ENCODE results near the gene ACAP2.
"Not testable (repeated sequence)": the region's sequence is repeated elsewhere in the genome, so short reads cannot be mapped to it uniquely, and the experiment has no call there.

The ACAP2 gene

GRCh38 chr3:195442573-195443390, at the start of gene ACAP2:
TSS of gene ACAP2 (minus strand) at chr3:195443020. CDS start at chr3:195442847, 173 bp downstream.
- peak; percentile 98 for DNase-seq (ENCODE audit: low read depth)

- DNase-seq (ENCODE audit: low read depth): no peak
Measured at GRCh38 chr3:195475614-195476013, 32.8 kb upstream of the ACAP2 start.

GRCh38 chr3:195475116-195475515, 32.3 kb upstream of the ACAP2 start:
- not testable (repeated sequence) for DNase-seq (ENCODE audit: low read depth)

- no peak for DNase-seq (ENCODE audit: low read depth)
Measured at GRCh38 chr3:195468841-195469240, 26.0 kb upstream of the ACAP2 start.

- DNase-seq (ENCODE audit: low read depth): no peak
Measured at GRCh38 chr3:195468391-195468776, 25.6 kb upstream of the ACAP2 start.

GRCh38 chr3:195467641-195468390, 25.0 kb upstream of the ACAP2 start:
- DNase-seq (ENCODE audit: low read depth): peak; percentile 18

GRCh38 chr3:195466251-195466650, 23.4 kb upstream of the ACAP2 start:
- DNase-seq (ENCODE audit: low read depth): no peak

- DNase-seq (ENCODE audit: low read depth): not testable (repeated sequence)
Measured at GRCh38 chr3:195462922-195463321, 20.1 kb upstream of the ACAP2 start.

GRCh38 chr3:195462308-195462610, 19.4 kb upstream of the ACAP2 start:
- no peak for DNase-seq (ENCODE audit: low read depth)

- no peak for DNase-seq (ENCODE audit: low read depth)
Measured at GRCh38 chr3:195461594-195462307, 18.9 kb upstream of the ACAP2 start.

GRCh38 chr3:195460091-195460713, 17.4 kb upstream of the ACAP2 start:
- no peak for DNase-seq (ENCODE audit: low read depth)

GRCh38 chr3:195458316-195458717, 15.5 kb upstream of the ACAP2 start:
- DNase-seq (ENCODE audit: low read depth): no peak

- DNase-seq (ENCODE audit: low read depth): no peak
Measured at GRCh38 chr3:195455789-195456188, 13.0 kb upstream of the ACAP2 start.

GRCh38 chr3:195453236-195453635, 10.4 kb upstream of the ACAP2 start:
- DNase-seq (ENCODE audit: low read depth): no peak

GRCh38 chr3:195451373-195452015, 8.7 kb upstream of the ACAP2 start:
- DNase-seq (ENCODE audit: low read depth): no peak

GRCh38 chr3:195450731-195451229, 8.0 kb upstream of the ACAP2 start:
- peak; percentile 47 for DNase-seq (ENCODE audit: low read depth)

- no peak for DNase-seq (ENCODE audit: low read depth)
Measured at GRCh38 chr3:195448205-195448875, 5.5 kb upstream of the ACAP2 start.

GRCh38 chr3:195447201-195447600, 4.4 kb upstream of the ACAP2 start:
- no peak for DNase-seq (ENCODE audit: low read depth)

- DNase-seq (ENCODE audit: low read depth): no peak
Measured at GRCh38 chr3:195446359-195446758, 3.5 kb upstream of the ACAP2 start.

- DNase-seq (ENCODE audit: low read depth): no peak
Measured at GRCh38 chr3:195445885-195446284, 3.1 kb upstream of the ACAP2 start.

GRCh38 chr3:195443391-195443989, 670 bp upstream of the ACAP2 start:
- no peak for DNase-seq (ENCODE audit: low read depth)

Data from GM04504 (cell line).